OCI-LY1 (cell line): ENCODE results near the gene ANKHD1.

ENCODE experiments used
- CTCF ChIP-seq: fragments of 200-600 bp; sonication (generic), shearing (Covaris generic); IDR thresholded peaks from 2 replicates; pipeline ENCODE4 v1.5.1; 2017; ENCODE audit warnings: mild to moderate bottlenecking, antibody characterized with exemption, low read length, moderate library complexity, mixed read lengths
- EZH2 ChIP-seq: fragments of 200-600 bp; sonication (generic), shearing (Covaris generic); IDR thresholded peaks from 2 replicates; pipeline ENCODE4 v1.8.0; 2017; ENCODE audit warnings: borderline replicate concordance, mixed run types, mild to moderate bottlenecking, antibody characterized with exemption, low read length, moderate library complexity, mixed read lengths

- TF ChIP-seq EZH2, result no peak
- no peak for TF ChIP-seq CTCF
These were observed 152.0 kb downstream of the ANKHD1 start for GRCh38 chr5:140553657-140554056.
